HepG2 (cell line): ENCODE data around the gene TMEM198. TPM values are rescaled to one million over a fixed set of nuclear protein-coding genes. Genes with fewer than 3 reads are reported as not detected.

ENCODE experiments used
- ARNT2 ChIP-seq: sonication (generic); formaldehyde crosslinking; IDR thresholded peaks from 2 replicates; pipeline ENCODE4 v1.8.0; 2022; ENCODE audit warnings: mild to moderate bottlenecking, low read depth, missing genetic modification reagents, moderate library complexity
- ERF ChIP-seq: IDR thresholded peaks from 2 replicates; pipeline ENCODE4 v1.6.1; 2018; ENCODE audit warnings: missing biosample characterization, missing genetic modification reagents
- ETV5 ChIP-seq: IDR thresholded peaks from 2 replicates; pipeline ENCODE4 v1.6.1; 2018; ENCODE audit warnings: missing biosample characterization, missing genetic modification reagents, inconsistent platforms, borderline replicate concordance
- HOMEZ ChIP-seq: IDR thresholded peaks from 2 replicates; pipeline ENCODE4 v1.6.1; 2016; ENCODE audit warnings: low read depth
- IRF2 ChIP-seq: IDR thresholded peaks from 2 replicates; pipeline ENCODE4 v1.6.1; 2018; ENCODE audit warnings: missing genetic modification reagents, missing compliant biosample characterization
- LCORL ChIP-seq, 2 experiments: fragments of 450-650 bp in 1 of 2; sonication (generic) in 1 of 2; formaldehyde crosslinking in 1 of 2; IDR thresholded peaks; 2 replicates each; pipeline versions ENCODE4 v1.5.0 to v1.6.1; 2017 to 2020; ENCODE audit warnings: antibody characterized with exemption in 1 of 2, missing genetic modification reagents in 1 of 2
- MAFG ChIP-seq: sonication (generic); formaldehyde crosslinking; IDR thresholded peaks from 2 replicates; pipeline ENCODE4 v1.5.1; 2020; ENCODE audit warnings: mild to moderate bottlenecking, missing genetic modification reagents
- NFIC ChIP-seq: IDR thresholded peaks from 2 replicates; pipeline ENCODE4 v1.6.1; 2012; ENCODE audit warnings: mild to moderate bottlenecking, low read length, inconsistent platforms
- PRDM4 ChIP-seq: sonication (generic); formaldehyde crosslinking; IDR thresholded peaks from 2 replicates; pipeline ENCODE4 v1.9.0; 2021; ENCODE audit warnings: missing genetic modification reagents, borderline replicate concordance
- RARA ChIP-seq: IDR thresholded peaks from 2 replicates; pipeline ENCODE4 v1.6.1; 2016; ENCODE audit warnings: missing genetic modification reagents, missing compliant biosample characterization
- SIN3B ChIP-seq: fragments of 150-350 bp; IDR thresholded peaks from 2 replicates; pipeline ENCODE4 v1.6.1; 2014; ENCODE audit warnings: low read length
- SP140L ChIP-seq: sonication (generic); formaldehyde crosslinking; IDR thresholded peaks from 2 replicates; pipeline ENCODE4 v1.4.0; 2020; ENCODE audit warnings: missing genetic modification reagents, borderline replicate concordance
- ZNF160 ChIP-seq: sonication (generic); formaldehyde crosslinking; IDR thresholded peaks from 2 replicates; pipeline ENCODE4 v1.8.0; 2022; ENCODE audit warnings: mild to moderate bottlenecking, inconsistent platforms, missing genetic modification reagents
- ZNF230 ChIP-seq: sonication (generic); formaldehyde crosslinking; IDR thresholded peaks from 2 replicates; pipeline ENCODE4 v1.4.0; 2020; ENCODE audit warnings: mild to moderate bottlenecking, missing genetic modification reagents
- ZNF333 ChIP-seq: sonication (generic); formaldehyde crosslinking; IDR thresholded peaks from 2 replicates; pipeline ENCODE4 v1.4.0; 2020; ENCODE audit warnings: mild to moderate bottlenecking, missing genetic modification reagents, borderline replicate concordance
- ZNF468 ChIP-seq: sonication (generic); formaldehyde crosslinking; IDR thresholded peaks from 2 replicates; pipeline ENCODE4 v1.8.0; 2022; ENCODE audit warnings: mild to moderate bottlenecking, moderate library complexity, missing genetic modification reagents
- ZNF615 ChIP-seq: sonication (generic); formaldehyde crosslinking; IDR thresholded peaks from 2 replicates; pipeline ENCODE4 v1.5.0; 2020; ENCODE audit warnings: mild to moderate bottlenecking, missing genetic modification reagents, borderline replicate concordance
- polyA plus RNA-seq, 8 experiments: library from polyadenylated mRNA; depleted of rRNA in 3 of 8; stranded (reverse) in 7 of 8; unstranded in 1 of 8; fragments of >200 nt; fragmentation: Illumina TruSeq in 4 of 8; extraction: Trizol in 4 of 8; gene quantifications; 2 replicates each; pipeline versions ENCODE4 v1.2.1 to v1.2.3, GENCODE V29; 2011 to 2016; ENCODE audit warnings: low read depth in 4 of 8, missing spikeins in 1 of 8, mixed read lengths in 1 of 8; ENCODE audit not compliant: insufficient read depth in 1 of 8
- total RNA-seq, 5 experiments: library from RNA; depleted of rRNA; stranded (reverse); fragments of >200 nt; fragmentation: Illumina TruSeq; extraction: Trizol; gene quantifications; 2 replicates each; pipeline ENCODE4 v1.2.3, GENCODE V29; 2016; ENCODE audit warnings: low read depth in 1 of 5
- TF ChIP-seq, protein P1 (sequence below): sonication (generic); formaldehyde crosslinking; IDR thresholded peaks from 2 replicates; pipeline ENCODE4 v1.4.0; 2020; ENCODE audit warnings: missing genetic modification reagents
- TF ChIP-seq, protein P2 (sequence below): sonication (generic); formaldehyde crosslinking; IDR thresholded peaks from 2 replicates; pipeline ENCODE4 v1.5.1; 2020; ENCODE audit warnings: mild to moderate bottlenecking, missing genetic modification reagents, moderate library complexity

TMEM198 gene
- total and polyA plus RNA-seq, 2 of the 13 experiments (the other 11 are each of a cell fraction or from before 2014, with no cell fraction given), result 17.3 to 23.5 TPM

DNA sequence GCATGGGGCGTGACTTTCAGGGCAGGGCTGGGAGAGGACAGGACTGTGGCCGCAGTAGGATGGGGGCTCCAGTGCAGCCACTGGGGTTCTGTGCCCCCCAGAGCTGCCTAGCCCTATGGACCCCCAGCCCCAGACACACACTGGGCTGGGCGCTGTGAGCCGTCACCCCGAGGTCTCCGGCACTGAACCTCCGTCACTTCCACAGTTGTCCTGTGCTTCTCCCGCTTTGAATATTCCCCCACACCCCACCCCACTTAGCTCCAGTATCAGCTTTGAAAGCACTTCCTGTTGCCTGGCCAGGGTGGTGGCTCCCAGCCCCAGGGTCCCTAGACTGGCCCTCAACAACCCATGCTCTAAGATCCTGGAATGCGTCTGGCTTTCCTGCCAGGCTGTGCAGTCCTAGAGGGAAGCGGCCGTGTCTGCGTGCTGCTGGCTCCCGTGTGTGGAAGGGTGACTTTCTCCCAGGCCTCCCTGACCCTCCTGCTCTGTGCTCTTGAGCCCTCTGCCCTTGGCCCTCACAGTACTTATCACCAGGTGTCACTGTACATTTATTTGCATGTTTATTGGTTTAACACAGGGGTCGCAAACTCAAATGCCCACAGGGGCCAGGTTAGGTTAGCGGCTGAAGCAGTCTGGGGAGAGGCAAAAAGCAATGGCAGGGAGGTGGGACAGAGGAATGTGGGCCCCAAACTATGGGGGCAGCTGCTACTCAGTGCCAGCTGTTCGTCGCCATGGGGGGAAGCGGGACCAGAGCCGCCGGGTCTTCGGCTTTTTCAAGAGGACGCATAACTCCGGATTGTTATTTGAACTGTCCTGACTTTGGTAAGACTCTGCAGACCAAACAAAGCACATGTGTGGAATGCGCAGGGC lies 17.6 kb downstream of the TMEM198 start (continued):
- no peak for TF ChIP-seq HOMEZ (CRISPR knock-in tag)
- no peak for TF ChIP-seq ZNF615 (CRISPR knock-in tag)
- TF ChIP-seq MAFG (CRISPR knock-in tag), result no peak
- TF ChIP-seq ETV5 (CRISPR knock-in tag), result no peak
- TF ChIP-seq IRF2 (CRISPR knock-in tag), result no peak
- 0 out of 2 replicates have a peak, but pooled peaks have one; percentile 14 for TF ChIP-seq ZNF160 (CRISPR knock-in tag)
- TF ChIP-seq PRDM4 (CRISPR knock-in tag), result no peak
- no peak for TF ChIP-seq NFIC
- no peak for TF ChIP-seq SIN3B
- TF ChIP-seq ERF (CRISPR knock-in tag), result 0 out of 2 replicates have a peak, but pooled peaks have one; percentile 20
- TF ChIP-seq, protein P1, sequence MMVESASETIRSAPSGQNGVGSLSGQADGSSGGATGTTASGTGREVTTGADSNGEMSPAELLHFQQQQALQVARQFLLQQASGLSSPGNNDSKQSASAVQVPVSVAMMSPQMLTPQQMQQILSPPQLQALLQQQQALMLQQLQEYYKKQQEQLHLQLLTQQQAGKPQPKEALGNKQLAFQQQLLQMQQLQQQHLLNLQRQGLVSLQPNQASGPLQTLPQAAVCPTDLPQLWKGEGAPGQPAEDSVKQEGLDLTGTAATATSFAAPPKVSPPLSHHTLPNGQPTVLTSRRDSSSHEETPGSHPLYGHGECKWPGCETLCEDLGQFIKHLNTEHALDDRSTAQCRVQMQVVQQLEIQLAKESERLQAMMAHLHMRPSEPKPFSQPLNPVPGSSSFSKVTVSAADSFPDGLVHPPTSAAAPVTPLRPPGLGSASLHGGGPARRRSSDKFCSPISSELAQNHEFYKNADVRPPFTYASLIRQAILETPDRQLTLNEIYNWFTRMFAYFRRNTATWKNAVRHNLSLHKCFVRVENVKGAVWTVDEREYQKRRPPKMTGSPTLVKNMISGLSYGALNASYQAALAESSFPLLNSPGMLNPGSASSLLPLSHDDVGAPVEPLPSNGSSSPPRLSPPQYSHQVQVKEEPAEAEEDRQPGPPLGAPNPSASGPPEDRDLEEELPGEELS, result peak; percentile 44; the same call in 1 of the 2 replicates
- TF ChIP-seq ARNT2 (CRISPR knock-in tag), result no peak
- no peak for TF ChIP-seq LCORL (IDR thresholded peaks at IDR 0.05)
- TF ChIP-seq LCORL (CRISPR knock-in tag; IDR thresholded peaks at IDR 0.05), result peak; percentile 56; the same call in 1 of the 2 replicates
- no peak; the same call in 1 of the 2 replicates for TF ChIP-seq RARA (CRISPR knock-in tag)
- TF ChIP-seq ZNF468 (CRISPR knock-in tag), result no peak
- TF ChIP-seq, protein P2, sequence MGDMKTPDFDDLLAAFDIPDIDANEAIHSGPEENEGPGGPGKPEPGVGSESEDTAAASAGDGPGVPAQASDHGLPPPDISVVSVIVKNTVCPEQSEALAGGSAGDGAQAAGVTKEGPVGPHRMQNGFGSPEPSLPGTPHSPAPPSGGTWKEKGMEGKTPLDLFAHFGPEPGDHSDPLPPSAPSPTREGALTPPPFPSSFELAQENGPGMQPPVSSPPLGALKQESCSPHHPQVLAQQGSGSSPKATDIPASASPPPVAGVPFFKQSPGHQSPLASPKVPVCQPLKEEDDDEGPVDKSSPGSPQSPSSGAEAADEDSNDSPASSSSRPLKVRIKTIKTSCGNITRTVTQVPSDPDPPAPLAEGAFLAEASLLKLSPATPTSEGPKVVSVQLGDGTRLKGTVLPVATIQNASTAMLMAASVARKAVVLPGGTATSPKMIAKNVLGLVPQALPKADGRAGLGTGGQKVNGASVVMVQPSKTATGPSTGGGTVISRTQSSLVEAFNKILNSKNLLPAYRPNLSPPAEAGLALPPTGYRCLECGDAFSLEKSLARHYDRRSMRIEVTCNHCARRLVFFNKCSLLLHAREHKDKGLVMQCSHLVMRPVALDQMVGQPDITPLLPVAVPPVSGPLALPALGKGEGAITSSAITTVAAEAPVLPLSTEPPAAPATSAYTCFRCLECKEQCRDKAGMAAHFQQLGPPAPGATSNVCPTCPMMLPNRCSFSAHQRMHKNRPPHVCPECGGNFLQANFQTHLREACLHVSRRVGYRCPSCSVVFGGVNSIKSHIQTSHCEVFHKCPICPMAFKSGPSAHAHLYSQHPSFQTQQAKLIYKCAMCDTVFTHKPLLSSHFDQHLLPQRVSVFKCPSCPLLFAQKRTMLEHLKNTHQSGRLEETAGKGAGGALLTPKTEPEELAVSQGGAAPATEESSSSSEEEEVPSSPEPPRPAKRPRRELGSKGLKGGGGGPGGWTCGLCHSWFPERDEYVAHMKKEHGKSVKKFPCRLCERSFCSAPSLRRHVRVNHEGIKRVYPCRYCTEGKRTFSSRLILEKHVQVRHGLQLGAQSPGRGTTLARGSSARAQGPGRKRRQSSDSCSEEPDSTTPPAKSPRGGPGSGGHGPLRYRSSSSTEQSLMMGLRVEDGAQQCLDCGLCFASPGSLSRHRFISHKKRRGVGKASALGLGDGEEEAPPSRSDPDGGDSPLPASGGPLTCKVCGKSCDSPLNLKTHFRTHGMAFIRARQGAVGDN, result peak; percentile 60
- TF ChIP-seq ZNF333, result no peak; the same call in 1 of the 2 replicates
- no peak for TF ChIP-seq SP140L (CRISPR knock-in tag)
- TF ChIP-seq ZNF230 (CRISPR knock-in tag), result no peak
